Skeletal muscle satellite cell (primary cell): ENCODE measurements around the gene NOXO1. TPM values are rescaled to one million over a fixed set of nuclear protein-coding genes. Genes with fewer than 3 reads are reported as not detected.

ENCODE experiments used
- H3K27me3 ChIP-seq: 2 replicates; pipeline ENCODE4 v1.7.0; 2013; ENCODE audit warnings: low read length; ENCODE audit not compliant: control insufficient read depth, insufficient read depth
- H3K36me3 ChIP-seq: 2 replicates; pipeline ENCODE4 v1.7.0; 2013; ENCODE audit warnings: mild to moderate bottlenecking, control low read depth, low read length; ENCODE audit not compliant: insufficient read depth
- H3K4me1 ChIP-seq: 2 replicates; pipeline ENCODE4 v1.7.0; 2013; ENCODE audit warnings: low read length; ENCODE audit not compliant: control insufficient read depth, insufficient read depth
- H3K4me2 ChIP-seq: 2 replicates; pipeline ENCODE4 v1.7.0; 2013; ENCODE audit warnings: mild to moderate bottlenecking, low read length
- H3K4me3 ChIP-seq: 2 replicates; pipeline ENCODE4 v1.7.0; 2013; ENCODE audit warnings: low read length
- H3K9ac ChIP-seq: 2 replicates; pipeline ENCODE4 v1.7.0; 2013; ENCODE audit warnings: mild to moderate bottlenecking, low read depth, low read length, moderate library complexity
- H3K9me3 ChIP-seq: replicated peaks from 2 replicates; pipeline ENCODE4 v1.7.0; 2013; ENCODE audit warnings: mild to moderate bottlenecking, control low read depth, low read length
- total RNA-seq: library from RNA; depleted of rRNA; stranded (reverse); fragments of >200 nt; gene quantifications from 2 replicates; pipeline ENCODE4 v1.2.3, GENCODE V29; 2012; rRNA removed

NOXO1 gene
- total RNA-seq, result not detected in 2 replicates

- Histone ChIP-seq H3K36me3 (peaks cover 35% of the 10 kb centered on the region), H3K9ac (no peak within 1 kb of the TSS), H3K4me3 (no peak within 1 kb of the TSS), H3K27me3 (peaks cover 33% of the 10 kb centered on the region), H3K9me3 (no peaks in the 10 kb centered on the region), H3K4me2 (no peak within 1 kb of the TSS), H3K4me1 (peaks cover 22% of the 10 kb centered on the region)
These were observed at the start of gene NOXO1 for GRCh38 chr16:1981398-1981836. NOXO1 (minus strand) TSS chr16:1981469; CDS start chr16:1981179, 290 bp downstream.

- H3K4me3 ChIP-seq, result no peak overlapping the region
- H3K27me3 ChIP-seq, result no peaks in the 10 kb centered on the region
- H3K4me2 ChIP-seq, result no peak overlapping the region
- H3K9ac ChIP-seq, result no peak overlapping the region
- peaks cover 37% of the 10 kb centered on the region for H3K4me1 ChIP-seq
- peaks cover 4% of the 10 kb centered on the region for H3K36me3 ChIP-seq
- no peaks in the 10 kb centered on the region for H3K9me3 ChIP-seq
These were observed 48.8 kb upstream of the NOXO1 start for GRCh38 chr16:2030036-2030435.

GRCh38 chr16:2029350-2029749 lies 48.1 kb upstream of the NOXO1 start:
- H3K27me3 ChIP-seq, result no peaks in the 10 kb centered on the region
- no peak overlapping the region for H3K4me2 ChIP-seq
- no peak overlapping the region for H3K9ac ChIP-seq
- no peaks in the 10 kb centered on the region for H3K9me3 ChIP-seq
- H3K36me3 ChIP-seq, result peaks cover 4% of the 10 kb centered on the region
- no peak overlapping the region for H3K4me3 ChIP-seq
- H3K4me1 ChIP-seq, result peaks cover 32% of the 10 kb centered on the region

GRCh38 chr16:2028620-2029220 lies 47.5 kb upstream of the NOXO1 start:
- H3K4me1 ChIP-seq, result peaks cover 27% of the 10 kb centered on the region

GRCh38 chr16:2028146-2028545 lies 46.9 kb upstream of the NOXO1 start:
- Histone ChIP-seq H3K27me3 (no peaks in the 10 kb centered on the region), H3K4me3 (peak overlapping the region; percentile 68), H3K36me3 (peaks cover 4% of the 10 kb centered on the region), H3K4me1 (peaks cover 26% of the 10 kb centered on the region), H3K4me2 (peak overlapping the region; percentile 85), H3K9me3 (no peaks in the 10 kb centered on the region), H3K9ac (no peak overlapping the region)

More at GRCh38 chr16:2028620-2029220, 47.5 kb upstream of the NOXO1 start:
- Histone ChIP-seq H3K4me2 (peak overlapping the region; percentile 85), H3K4me3 (no peak overlapping the region), H3K27me3 (no peaks in the 10 kb centered on the region), H3K9ac (no peak overlapping the region), H3K36me3 (peaks cover 4% of the 10 kb centered on the region), H3K9me3 (no peaks in the 10 kb centered on the region)

GRCh38 chr16:2027024-2028010 lies 46.0 kb upstream of the NOXO1 start:
- Histone ChIP-seq H3K27me3 (no peaks in the 10 kb centered on the region), H3K36me3 (peaks cover 4% of the 10 kb centered on the region), H3K9me3 (no peaks in the 10 kb centered on the region), H3K4me2 (peak overlapping the region; percentile 85), H3K4me3 (peak overlapping the region; percentile 68), H3K4me1 (peaks cover 24% of the 10 kb centered on the region), H3K9ac (peak overlapping the region; percentile 51)

GRCh38 chr16:2026461-2027023 lies 45.3 kb upstream of the NOXO1 start, which contains the start of gene NHERF2:
NHERF2 (plus strand) TSS chr16:2026902; CDS start chr16:2027006, 104 bp downstream.
- H3K9ac ChIP-seq, result peak within 1 kb of the TSS; percentile 51

GRCh38 chr16:2025878-2026460 lies 44.7 kb upstream of the NOXO1 start:
- Histone ChIP-seq H3K36me3 (peaks cover 4% of the 10 kb centered on the region), H3K4me1 (peaks cover 22% of the 10 kb centered on the region), H3K4me2 (peak overlapping the region; percentile 72), H3K9me3 (no peaks in the 10 kb centered on the region), H3K9ac (no peak overlapping the region), H3K27me3 (no peaks in the 10 kb centered on the region), H3K4me3 (no peak overlapping the region)

More at GRCh38 chr16:2026461-2027023, 45.3 kb upstream of the NOXO1 start, which contains the start of gene NHERF2:
- H3K9me3 ChIP-seq, result no peaks in the 10 kb centered on the region
- H3K27me3 ChIP-seq, result no peaks in the 10 kb centered on the region
- H3K36me3 ChIP-seq, result peaks cover 4% of the 10 kb centered on the region
- H3K4me3 ChIP-seq, result peak within 1 kb of the TSS; percentile 68
- peaks cover 22% of the 10 kb centered on the region for H3K4me1 ChIP-seq
- H3K4me2 ChIP-seq, result peak within 1 kb of the TSS; percentile 85

GRCh38 chr16:2025251-2025650 lies 44.0 kb upstream of the NOXO1 start:
- Histone ChIP-seq H3K27me3 (peaks cover 1% of the 10 kb centered on the region), H3K9me3 (no peaks in the 10 kb centered on the region), H3K4me3 (no peak overlapping the region), H3K9ac (no peak overlapping the region), H3K4me2 (no peak overlapping the region), H3K4me1 (peaks cover 29% of the 10 kb centered on the region), H3K36me3 (peaks cover 3% of the 10 kb centered on the region)

- no peak overlapping the region for H3K4me3 ChIP-seq
- H3K9ac ChIP-seq, result no peak overlapping the region
- no peak overlapping the region for H3K4me2 ChIP-seq
- H3K9me3 ChIP-seq, result no peaks in the 10 kb centered on the region
- H3K36me3 ChIP-seq, result no peaks in the 10 kb centered on the region
- peaks cover 37% of the 10 kb centered on the region for H3K4me1 ChIP-seq
- peaks cover 3% of the 10 kb centered on the region for H3K27me3 ChIP-seq
These were observed 42.8 kb upstream of the NOXO1 start for GRCh38 chr16:2024032-2024420.
